ENCODE results near the gene SRXN1.

Gene SRXN1

GRCh38 chr20:602111-602970 lies 50.7 kb downstream of the SRXN1 start:
- DNase-seq: no peak

GRCh38 chr20:600736-601135 lies 52.3 kb downstream of the SRXN1 start:
- no peak for DNase-seq

GRCh38 chr20:600141-600540 lies 52.9 kb downstream of the SRXN1 start:
- no peak for DNase-seq

GRCh38 chr20:598133-598850 lies 54.7 kb downstream of the SRXN1 start:
- DNase-seq: no peak

GRCh38 chr20:597560-597959 lies 55.4 kb downstream of the SRXN1 start:
- no peak for DNase-seq
